HG02642 (cell line): ENCODE data around the gene FHIP1B.

ENCODE experiments used
- ATAC-seq: cut with Tn5 transposase; IDR thresholded peaks from one replicate; pipeline ENCODE4 v1.9.1; 2021; ENCODE audit warnings: mild to moderate bottlenecking; ENCODE audit not compliant: unreplicated experiment, poor library complexity

Gene FHIP1B

DNA sequence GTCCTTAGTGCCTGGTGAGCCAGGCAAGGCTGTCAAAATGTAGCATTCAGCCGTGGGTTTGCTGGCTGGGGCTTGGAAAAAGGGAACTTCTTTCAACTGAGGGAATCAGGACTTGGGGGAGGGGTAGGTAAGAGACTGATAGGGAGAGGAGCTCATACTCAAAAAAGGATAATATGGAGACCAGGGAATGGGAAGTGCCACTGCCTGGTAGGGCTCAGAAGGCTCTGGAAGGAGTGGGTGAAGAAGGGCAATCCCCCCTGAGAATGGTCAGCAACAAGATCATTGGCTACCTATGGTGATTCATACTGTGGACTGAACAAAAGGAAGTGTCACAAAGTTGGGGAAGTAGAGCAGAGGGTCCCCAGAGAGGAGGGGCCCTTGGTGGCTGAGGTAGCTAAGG lies 6.3 kb upstream of the FHIP1B start:
- no peak for ATAC-seq

DNA sequence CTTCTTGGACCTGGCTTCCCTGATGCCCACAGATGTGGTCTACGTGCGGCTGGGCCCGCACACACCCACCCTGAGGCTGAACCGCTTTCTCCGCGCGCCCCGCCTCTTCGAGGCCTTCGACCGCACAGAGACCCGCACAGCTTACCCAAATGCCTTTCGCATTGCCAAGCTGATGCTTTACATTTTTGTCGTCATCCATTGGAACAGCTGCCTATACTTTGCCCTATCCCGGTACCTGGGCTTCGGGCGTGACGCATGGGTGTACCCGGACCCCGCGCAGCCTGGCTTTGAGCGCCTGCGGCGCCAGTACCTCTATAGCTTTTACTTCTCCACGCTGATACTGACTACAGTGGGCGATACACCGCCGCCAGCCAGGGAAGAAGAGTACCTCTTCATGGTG lies 5.7 kb upstream of the FHIP1B start:
- ATAC-seq, result no peak

DNA sequence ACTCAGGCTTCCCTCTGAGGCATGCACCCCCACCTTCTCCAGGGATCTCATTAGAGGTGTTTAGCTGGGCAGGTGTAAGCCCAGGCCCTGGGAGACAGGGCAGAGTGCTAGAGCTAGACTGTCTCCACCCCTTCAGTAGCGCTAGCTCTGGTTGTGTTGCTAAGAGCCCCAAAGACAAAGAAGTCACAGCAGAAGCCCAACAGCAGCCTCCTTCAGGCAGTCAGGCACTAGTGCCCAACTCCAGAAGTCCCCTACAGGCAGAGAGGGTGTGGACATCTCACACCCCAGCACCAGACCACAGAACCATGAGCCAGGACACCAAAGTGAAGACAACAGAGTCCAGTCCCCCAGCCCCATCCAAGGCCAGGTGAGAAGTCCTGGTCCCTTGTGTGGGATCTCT lies 4.5 kb upstream of the FHIP1B start, which contains the start of gene CNGA4:
TSS of gene CNGA4 (plus strand) at position 188 of the 400 bp plus-strand sequence. CDS start at position 306, 118 bp downstream.
- no peak for ATAC-seq

DNA sequence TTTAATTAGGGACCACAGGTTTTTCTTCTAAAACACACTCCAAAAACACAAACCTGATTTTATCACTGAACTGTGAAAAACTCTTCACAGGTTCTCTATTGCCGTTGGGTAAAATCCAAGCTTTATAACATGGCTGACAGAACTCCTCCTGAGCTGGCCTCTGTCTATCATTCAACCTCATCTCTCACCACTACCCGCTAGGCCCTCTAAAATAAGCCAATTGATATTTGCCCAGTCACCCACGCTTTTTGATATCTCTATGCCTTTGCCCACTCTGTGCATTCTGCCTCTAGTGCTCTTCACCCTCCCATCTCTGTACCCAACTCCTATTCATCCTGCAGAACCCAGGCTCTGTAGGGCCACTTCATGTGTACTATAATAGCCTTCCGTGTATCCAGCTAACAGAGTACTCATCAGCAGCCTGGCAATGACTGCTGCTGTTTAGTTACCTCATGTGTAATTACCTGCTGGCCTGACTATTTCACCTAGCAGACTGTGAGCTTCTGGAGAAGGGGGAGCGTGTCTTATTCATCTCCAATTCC lies 3.4 kb upstream of the FHIP1B start:
- no peak for ATAC-seq

DNA sequence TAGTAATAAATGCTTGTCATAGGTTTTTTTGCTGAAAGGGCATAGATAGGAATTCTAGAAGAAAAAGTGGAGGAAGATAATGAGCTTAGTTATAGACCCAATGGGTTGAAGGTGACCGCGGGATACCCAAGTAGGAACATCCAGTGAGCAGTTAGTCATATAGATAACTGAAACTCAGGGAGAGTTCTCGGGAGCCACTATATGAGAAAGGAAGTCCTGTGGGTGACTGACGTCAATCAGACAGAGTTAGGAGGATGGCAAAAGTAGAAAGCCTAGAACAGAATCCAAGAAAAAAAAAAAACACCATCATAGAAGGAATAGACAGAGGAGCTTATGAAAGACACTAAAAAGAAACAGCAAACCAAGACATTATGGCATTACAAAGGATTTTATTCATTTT lies 2.8 kb upstream of the FHIP1B start:
- no peak for ATAC-seq

DNA sequence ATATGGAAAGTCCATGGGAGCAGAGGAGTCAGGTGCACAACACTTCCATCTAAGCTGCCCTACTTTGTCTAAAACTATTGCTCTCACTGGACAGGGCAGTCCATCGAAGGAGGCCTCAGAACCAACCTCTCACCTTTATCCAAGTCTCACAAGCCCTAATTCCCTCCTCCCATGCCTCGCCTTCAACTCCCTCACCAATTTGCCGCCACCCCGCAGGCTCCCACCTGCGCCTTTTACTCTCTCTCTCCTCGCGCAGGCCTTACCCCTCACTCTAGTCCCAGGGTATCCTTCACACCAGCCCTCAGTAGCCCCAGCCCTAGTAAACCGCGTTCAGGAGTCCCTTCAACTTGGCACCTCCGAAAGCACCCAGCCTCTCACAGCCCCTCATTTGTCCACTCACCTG lies 451 bp downstream of the FHIP1B start:
- no peak for ATAC-seq

DNA sequence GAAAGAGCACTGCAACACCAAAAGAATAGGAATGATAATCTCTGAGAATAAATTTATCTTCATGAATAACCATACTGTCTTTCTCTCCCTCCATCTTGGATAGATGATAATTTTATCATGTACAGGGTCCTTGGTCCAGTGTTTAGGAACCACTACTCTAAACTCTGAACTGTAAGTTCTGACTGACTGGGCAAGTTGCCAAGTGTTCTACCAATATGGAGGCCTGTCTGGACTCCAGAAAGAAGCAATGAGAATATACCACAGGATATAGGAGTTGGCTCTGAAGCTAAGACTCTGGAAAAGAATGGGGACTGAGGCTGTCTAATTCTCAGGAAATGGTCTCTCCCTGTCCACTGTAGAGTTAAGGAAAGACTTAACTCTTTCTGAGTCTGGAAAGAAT lies 1.5 kb downstream of the FHIP1B start:
- ATAC-seq, result no peak

DNA sequence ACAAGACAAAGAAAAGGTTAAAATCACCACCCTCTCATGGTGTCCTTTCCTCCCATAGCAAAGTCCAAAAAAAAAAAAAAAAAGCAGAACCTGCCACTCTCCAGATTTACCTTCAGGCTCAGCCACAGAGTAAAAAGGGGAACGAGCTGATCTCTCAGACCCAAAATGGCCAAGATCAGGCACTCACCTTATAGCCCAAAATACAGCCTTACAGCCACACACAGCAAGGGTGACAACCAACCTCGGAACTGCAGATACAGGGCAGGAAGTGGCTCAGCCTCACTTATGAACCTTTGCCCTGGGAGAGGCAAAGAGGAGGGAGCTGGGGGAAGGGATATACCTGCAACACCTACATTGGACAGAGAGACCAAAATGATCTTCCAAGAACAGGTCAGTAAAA lies 4.5 kb downstream of the FHIP1B start:
- no peak for ATAC-seq

DNA sequence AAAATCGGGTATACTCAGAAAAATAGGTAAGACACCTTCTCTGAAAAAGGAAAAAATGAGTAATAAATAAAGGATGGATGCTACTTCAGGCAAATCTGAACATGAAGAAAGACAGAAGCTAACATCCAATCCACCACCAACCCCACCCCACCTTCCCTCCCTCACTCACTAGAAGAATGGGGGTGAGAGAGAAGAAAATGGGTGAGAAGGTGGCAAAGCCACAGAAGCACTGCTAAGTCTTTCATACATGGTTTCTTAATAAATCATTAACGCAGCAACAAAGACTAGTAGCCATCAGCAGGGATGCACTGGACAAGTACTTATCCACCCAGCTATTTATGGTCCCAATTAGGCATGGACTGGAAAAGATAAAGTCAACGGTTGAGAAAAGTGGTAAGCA lies 5.9 kb downstream of the FHIP1B start:
- ATAC-seq, result no peak

DNA sequence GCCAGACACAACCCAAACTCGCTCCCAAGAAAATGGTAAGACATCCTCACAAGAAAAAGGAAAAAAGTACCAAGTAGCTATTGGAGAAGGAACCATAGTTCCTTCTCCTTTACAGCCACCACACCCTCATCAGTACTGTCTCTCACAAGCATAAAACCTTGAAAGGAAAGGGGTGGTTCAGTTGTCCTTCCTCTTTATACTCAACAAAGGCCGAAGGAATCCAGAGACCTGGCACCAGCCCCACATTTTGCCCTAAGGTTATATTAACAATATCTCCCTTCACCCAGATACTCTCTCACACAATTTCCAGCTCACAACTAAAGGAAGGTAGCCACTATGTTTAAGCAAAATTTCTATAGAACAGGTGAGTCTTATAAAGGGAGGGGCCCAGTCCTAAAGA lies 8.5 kb downstream of the FHIP1B start:
- ATAC-seq, result no peak

DNA sequence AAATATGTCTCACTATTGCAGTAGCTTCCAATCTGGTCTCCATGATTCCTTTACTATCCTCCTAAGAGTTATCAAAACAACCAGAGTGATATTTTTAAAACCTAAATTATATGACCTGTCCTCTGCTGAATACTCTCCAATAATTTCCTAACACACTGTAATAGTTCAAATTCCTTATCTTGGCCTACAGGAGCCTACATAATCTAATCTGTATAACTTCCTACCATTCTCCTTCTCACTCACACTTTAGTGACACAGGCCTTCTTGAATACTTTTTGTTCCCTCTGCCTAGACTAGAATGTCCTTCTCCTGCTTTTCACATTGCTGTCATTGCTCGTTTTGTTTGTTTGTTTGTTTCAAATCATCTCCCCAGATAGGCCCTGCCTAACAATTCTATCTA lies 9.4 kb downstream of the FHIP1B start:
- ATAC-seq, result no peak

DNA sequence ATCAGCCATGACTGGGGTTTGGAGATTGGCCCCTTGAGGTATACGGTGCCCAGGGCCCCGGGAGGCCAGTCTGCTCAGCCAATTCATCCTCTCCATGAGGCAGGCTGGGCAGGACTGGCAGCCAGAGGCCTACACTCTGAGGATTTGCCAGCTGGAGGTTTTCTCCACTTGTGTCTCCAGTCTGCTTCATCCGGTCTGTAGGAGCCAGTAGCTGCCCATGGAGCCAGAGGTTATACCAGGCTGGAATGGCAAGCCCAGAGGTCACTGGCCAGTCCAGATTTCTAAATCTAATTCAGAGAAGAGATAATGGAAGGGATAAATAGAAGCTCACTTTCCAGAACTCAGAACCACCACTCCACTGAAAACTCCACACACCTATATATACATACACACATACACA lies 10.0 kb downstream of the FHIP1B start:
- no peak for ATAC-seq

DNA sequence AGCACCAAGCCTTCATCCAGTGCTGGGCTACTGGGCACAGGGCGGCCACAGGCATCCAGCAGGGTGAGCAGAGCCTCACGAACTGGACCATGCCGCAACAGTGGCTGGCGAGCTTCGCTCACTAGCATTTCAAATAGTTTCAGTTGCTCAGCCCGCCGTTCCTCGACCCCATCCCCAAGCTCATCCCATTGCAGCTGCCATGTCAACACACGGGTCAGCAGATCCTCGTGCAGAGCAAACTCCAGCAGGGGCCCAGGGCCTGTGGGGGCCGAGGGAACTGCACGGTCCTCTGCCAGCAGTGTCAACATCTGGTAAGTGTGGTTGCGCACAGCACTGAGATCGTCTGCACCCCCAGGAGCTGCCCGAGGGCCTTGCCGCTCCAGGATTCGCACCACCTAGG lies 10.6 kb downstream of the FHIP1B start:
- ATAC-seq, result no peak

DNA sequence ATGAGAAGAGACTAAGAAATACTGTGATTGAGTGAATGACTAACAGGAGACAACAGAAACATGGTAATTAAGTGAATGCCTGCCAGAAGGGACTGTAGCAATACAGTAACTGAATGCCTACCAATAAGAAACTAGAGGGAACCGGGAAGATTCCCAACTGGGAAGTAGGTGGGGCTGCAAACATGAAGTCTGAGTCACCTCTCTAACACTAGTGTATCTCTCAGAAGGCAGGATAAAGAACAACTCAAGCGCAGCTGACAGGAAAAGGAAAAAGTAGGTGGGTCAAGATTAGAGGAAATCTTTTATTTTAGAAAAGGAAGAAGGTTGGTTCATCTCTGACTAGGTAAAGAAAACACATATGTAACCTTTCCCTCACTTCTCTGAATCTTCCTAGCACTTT lies 15.1 kb downstream of the FHIP1B start:
- ATAC-seq, result no peak

DNA sequence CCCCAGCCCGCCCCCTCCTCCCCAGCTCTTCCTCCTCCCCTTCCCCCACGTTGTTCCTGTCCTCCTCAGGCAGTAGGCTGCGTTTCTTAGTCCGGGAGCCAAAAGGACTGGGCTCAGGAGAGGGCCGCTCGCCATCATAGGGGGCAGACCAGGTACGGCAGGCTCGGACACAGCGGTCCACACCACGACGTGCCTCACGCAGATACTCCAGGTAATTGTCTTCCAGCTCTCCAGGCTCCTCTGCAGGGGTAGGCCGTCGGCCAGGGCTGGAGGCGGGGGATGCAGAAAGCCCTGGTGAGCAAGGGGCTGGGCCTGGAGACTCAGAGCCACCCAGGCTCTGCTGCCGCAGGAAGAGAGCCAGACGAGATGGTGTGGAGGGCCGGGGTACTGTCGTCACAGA lies 16.7 kb downstream of the FHIP1B start:
- no peak for ATAC-seq

DNA sequence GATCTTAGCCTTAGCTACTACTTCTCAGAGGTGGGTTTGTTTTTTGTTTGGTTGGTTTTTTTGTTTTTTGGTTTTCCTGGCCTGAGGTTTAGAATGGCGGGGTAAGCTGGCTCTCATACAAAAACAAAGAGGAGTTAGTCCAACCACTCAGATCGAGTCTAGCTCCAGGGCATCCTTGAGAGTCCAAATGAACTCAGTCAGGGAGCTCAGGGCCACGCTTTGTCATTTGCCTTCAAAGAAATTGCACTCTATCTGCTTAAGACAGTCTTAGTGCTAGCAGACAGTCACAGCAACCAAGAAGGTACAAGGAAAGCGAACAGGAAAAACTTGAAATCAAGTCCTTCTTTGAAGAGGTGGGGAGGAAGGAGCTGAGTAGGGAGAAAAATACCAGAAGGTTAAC lies 17.9 kb downstream of the FHIP1B start:
- no peak for ATAC-seq

DNA sequence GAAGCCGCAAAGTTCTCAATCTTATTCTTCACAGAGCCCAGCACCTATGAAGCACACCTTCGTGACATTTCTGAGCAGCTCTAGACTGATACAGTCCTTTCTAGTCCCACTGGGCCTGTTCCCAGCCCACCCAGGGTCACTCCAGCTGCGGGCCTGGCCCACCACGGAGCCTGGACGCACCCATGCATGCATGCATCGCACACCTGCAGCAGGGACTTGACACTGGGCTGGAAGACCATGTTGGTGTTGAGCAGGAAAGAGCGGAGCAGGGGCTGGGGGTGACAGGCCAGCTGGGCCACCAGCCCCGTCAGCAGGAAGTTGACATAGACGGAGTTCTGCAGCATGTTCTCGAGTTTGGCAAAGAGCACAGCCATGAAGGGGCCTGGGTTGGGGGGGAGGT lies 19.9 kb downstream of the FHIP1B start:
- no peak for ATAC-seq

DNA sequence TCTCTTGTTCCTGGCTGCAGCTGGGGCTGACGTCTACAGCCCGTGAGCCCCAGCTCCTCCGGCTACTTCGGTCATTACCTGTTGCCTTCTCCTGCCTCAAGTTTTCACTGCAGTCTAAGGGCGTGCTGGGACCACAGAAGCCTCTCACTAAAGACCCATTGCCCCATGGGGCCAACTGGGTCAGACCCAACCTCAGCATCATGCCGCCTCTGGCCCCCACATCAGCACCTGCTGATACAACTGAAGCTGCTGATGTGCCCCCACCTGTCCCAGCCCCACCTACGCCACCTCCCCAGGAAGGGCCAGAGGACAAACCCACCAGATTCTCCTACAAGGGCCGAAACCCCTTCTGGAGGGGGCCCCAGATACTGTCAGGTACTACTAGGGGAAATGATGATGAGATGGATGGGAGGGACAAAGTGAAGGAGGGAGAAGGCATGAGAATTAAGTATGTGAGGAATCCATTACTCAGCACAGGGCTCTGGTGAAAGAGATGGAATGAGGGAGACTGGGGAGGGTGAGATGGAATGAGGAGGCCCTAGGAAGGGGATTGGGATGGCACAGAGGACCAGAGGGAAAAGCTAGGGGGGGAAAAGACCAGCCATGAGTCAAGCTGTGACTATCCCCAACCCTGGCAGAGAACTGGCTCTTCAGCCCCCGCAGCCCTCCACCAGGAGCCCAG lies 24.0 kb downstream of the FHIP1B start:
- no peak for ATAC-seq

DNA sequence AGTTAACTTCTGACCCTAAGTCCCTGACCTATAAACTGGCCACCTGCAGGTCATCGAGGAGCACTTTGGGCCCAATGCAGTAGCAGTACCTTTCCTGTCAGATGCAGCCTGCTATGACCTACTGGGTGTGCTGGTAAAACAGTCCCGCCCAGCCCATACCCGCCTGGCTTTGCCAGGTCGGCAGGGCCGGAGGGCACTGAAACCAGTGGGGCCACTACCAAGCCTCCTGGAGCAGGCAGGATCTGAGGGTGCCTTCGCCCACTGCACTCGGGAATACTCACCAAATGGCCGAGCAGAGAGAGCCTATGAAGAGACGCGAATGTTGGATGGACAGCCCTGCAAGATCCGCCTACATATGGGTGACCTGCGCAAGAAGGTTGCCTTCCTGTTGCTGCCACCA lies 24.6 kb downstream of the FHIP1B start:
- ATAC-seq, result no peak

DNA sequence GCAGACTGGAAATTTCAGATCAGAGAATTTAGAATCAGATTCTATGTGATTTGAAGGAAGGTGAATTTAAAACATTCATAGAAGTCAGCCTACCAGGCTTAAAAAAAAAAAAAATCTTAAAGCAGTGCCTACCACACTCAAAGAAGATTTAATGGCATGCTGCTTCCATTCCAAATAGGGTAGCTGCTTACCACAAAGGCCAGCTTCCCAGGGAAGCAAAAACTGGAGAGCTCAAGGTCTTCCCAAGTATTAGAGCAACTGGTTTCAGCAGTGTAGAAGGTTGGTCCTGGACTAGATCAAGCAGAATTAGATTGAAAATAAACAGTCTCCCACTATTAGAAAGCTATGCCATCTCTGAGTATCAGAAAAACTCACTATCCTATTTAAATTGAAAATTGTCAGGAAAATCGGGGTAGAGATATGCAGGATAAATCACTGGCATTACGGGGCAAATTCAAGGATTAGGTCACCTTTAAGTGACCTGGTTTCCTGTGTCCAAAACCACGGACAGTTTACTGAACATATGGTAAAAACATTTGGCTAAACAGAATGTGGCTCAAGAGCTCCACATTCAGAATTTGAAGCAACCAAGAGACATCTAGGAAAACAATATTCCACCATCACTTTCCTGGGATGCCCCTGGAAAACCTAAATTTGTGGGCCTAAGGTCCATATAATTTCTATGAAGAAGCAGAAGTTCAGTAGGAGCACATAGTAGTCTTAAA lies 27.8 kb downstream of the FHIP1B start:
- no peak for ATAC-seq

DNA sequence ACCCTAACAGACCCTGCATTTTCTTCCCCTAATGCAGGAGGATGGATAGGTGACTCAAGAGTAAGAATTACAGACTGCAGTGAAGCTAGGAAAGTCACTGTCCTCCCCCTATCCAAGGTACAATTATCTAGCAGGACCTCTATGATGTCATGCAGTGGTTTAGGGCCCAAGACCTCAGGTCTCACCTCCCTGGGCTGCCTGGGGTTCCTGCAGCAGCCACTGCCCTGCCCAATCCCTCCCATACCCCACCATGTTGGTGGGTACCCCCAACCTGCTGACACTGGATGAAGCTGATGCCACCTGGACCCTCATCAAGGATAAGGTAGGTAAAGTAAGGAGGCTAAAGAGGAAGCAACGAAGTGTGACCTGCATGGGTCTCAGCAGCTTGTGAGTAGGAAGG lies 29.1 kb downstream of the FHIP1B start, which contains the start of gene C11orf42:
TSS of gene C11orf42 (plus strand) at position 192 of the 400 bp plus-strand sequence. CDS start at position 251, 59 bp downstream.
- no peak for ATAC-seq

DNA sequence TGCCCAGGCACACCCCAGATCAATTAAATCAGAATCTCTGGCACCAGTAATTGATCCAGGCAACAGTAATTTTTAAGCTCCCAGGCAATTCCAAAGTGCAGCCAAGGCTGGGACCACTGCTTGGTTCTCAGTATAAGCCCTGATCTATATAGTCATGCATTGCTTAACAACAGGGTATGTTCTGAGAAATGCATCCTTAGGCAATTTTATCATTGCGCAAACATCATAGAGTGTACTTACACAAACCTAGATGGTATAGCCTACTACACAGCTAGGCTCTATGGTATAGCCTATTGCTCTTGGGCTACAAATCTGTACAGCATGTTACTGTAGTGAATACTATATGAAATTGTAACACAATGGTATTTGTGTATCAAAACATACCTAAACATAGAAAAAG lies 29.7 kb downstream of the FHIP1B start:
- ATAC-seq, result no peak
